Measurements from ENCODE around the gene RFX8. TPM values are rescaled to one million over a fixed set of nuclear protein-coding genes. Genes with fewer than 3 reads are reported as not detected.
"Not testable (repeated sequence)": the region's sequence is repeated elsewhere in the genome, so short reads cannot be mapped to it uniquely, and the experiment has no call there.

RFX8 gene
- total RNA-seq, 2 donors from 2014 or later = 0.97 TPM; not detected in 1

- H3K27ac ChIP-seq = no peak overlapping the region
- no peaks in the 10 kb centered on the region for H3K4me1 ChIP-seq (replicated peaks)
- WGBS = 94% methylated on average over 10 of the region's 10 CpGs
- DNase-seq (ENCODE audit: low spot score) = no peak
- no peaks in the 10 kb centered on the region for H3K36me3 ChIP-seq
- H3K9me3 ChIP-seq = no peaks in the 10 kb centered on the region
- intact Hi-C loops (cut with DNase I) = no loop called here
- H3K4me3 ChIP-seq = no peak overlapping the region
- TF ChIP-seq POLR2AphosphoS5 (IDR thresholded peaks at IDR 0.05) (no peak), CTCF (IDR thresholded peaks at IDR 0.05) (no peak), POLR2A (IDR thresholded peaks at IDR 0.05) (no peak)
- no peaks in the 10 kb centered on the region for H3K27me3 ChIP-seq (replicated peaks; ENCODE audit: insufficient read depth)
Observed at GRCh38 chr2:101439716-101440115, 35.2 kb downstream of the RFX8 start.

- not testable (repeated sequence) for H3K4me3 ChIP-seq, H3K27ac ChIP-seq
Observed at GRCh38 chr2:101438555-101438954, 36.4 kb downstream of the RFX8 start.

GRCh38 chr2:101435001-101435862 lies 39.7 kb downstream of the RFX8 start:
- Histone ChIP-seq H3K27me3 (replicated peaks; ENCODE audit: insufficient read depth) (no peaks in the 10 kb centered on the region), H3K4me3 (no peak overlapping the region), H3K9me3 (no peaks in the 10 kb centered on the region), H3K4me1 (replicated peaks) (no peaks in the 10 kb centered on the region), H3K36me3 (no peaks in the 10 kb centered on the region), H3K27ac (no peak overlapping the region)
- WGBS = 34% methylated on average over 23 of the region's 24 CpGs
- DNase-seq (ENCODE audit: low spot score) = no peak
- intact Hi-C loops (cut with DNase I) = no loop called here
- TF ChIP-seq POLR2A (IDR thresholded peaks at IDR 0.05) = no peak

More at GRCh38 chr2:101438555-101438954, 36.4 kb downstream of the RFX8 start:
- H3K4me1 ChIP-seq (replicated peaks); intact Hi-C loops (cut with DNase I); DNase-seq (ENCODE audit: low spot score); H3K9me3 ChIP-seq; H3K36me3 ChIP-seq; H3K27me3 ChIP-seq (replicated peaks; ENCODE audit: insufficient read depth): not testable (repeated sequence)
- WGBS = 73% methylated on average over 4 of the region's 4 CpGs

- no peak overlapping the region for H3K4me3 ChIP-seq
- H3K36me3 ChIP-seq = no peaks in the 10 kb centered on the region
- no peaks in the 10 kb centered on the region for H3K4me1 ChIP-seq (replicated peaks)
- H3K27me3 ChIP-seq (replicated peaks; ENCODE audit: insufficient read depth) = no peaks in the 10 kb centered on the region
- no peaks in the 10 kb centered on the region for H3K9me3 ChIP-seq
- WGBS = 42% methylated on average over 3 of the region's 3 CpGs
- H3K27ac ChIP-seq = no peak overlapping the region
- no peak for DNase-seq (ENCODE audit: low spot score)
- TF ChIP-seq CTCF (IDR thresholded peaks at IDR 0.05) (no peak), POLR2AphosphoS5 (IDR thresholded peaks at IDR 0.05) (no peak), POLR2A (IDR thresholded peaks at IDR 0.05) (no peak)
- intact Hi-C loops (cut with DNase I) = no loop called here
Observed at GRCh38 chr2:101433465-101433864, 41.4 kb downstream of the RFX8 start.

- Histone ChIP-seq H3K4me1 (replicated peaks) (no peaks in the 10 kb centered on the region), H3K9me3 (no peaks in the 10 kb centered on the region), H3K27ac (no peak overlapping the region), H3K36me3 (no peaks in the 10 kb centered on the region), H3K27me3 (replicated peaks; ENCODE audit: insufficient read depth) (no peaks in the 10 kb centered on the region), H3K4me3 (no peak overlapping the region)
- 91% methylated on average over 20 of the region's 20 CpGs for WGBS
- TF ChIP-seq CTCF (IDR thresholded peaks at IDR 0.05) (no peak), POLR2AphosphoS5 (IDR thresholded peaks at IDR 0.05) (no peak), POLR2A (IDR thresholded peaks at IDR 0.05) (no peak)
- intact Hi-C loops (cut with DNase I) = no loop called here
- DNase-seq (ENCODE audit: low spot score) = no peak
Observed at GRCh38 chr2:101432411-101433181, 42.3 kb downstream of the RFX8 start.
